Neural cell (in vitro differentiated cells): ENCODE data around the gene HIVEP1. TPM values are rescaled to one million over a fixed set of nuclear protein-coding genes. Genes with fewer than 3 reads are reported as not detected.

Experiments
- H2AFZ ChIP-seq: fragments of 200-600, 300-800 bp; sonication (generic), shearing (Covaris generic); 2 replicates; pipeline ENCODE4 v1.6.0; 2014; ENCODE audit warnings: low read depth, mild to moderate bottlenecking, antibody characterized with exemption, low read length, moderate library complexity
- H3F3A ChIP-seq: fragments of 200-600 bp; shearing (Covaris generic); 2 replicates; pipeline ENCODE4 v1.6.1; 2016; ENCODE audit warnings: mild to moderate bottlenecking, moderate library complexity, mixed read lengths, antibody characterized with exemption, low read length; ENCODE audit not compliant: insufficient read depth, poor library complexity, severe bottlenecking
- H3K27ac ChIP-seq: fragments of 200-600, 300-800 bp; sonication (generic), shearing (Covaris generic); 2 replicates; pipeline ENCODE4 v1.5.1; 2014; ENCODE audit warnings: mild to moderate bottlenecking, low read length, moderate library complexity
- H3K27me3 ChIP-seq: fragments of 300-800, 200-600 bp; sonication (generic), shearing (Covaris generic); 2 replicates; pipeline ENCODE4 v1.6.0; 2014; ENCODE audit warnings: mild to moderate bottlenecking, low read depth, low read length, moderate library complexity; ENCODE audit not compliant: insufficient read depth
- H3K36me3 ChIP-seq: fragments of 300-800, 200-600 bp; sonication (generic), shearing (Covaris generic); 2 replicates; pipeline ENCODE4 v1.5.1; 2014; ENCODE audit warnings: mild to moderate bottlenecking, antibody characterized with exemption, low read length, moderate library complexity; ENCODE audit not compliant: insufficient read depth
- H3K4me2 ChIP-seq: fragments of 300-800, 200-600 bp; sonication (generic), shearing (Covaris generic); 2 replicates; pipeline ENCODE4 v1.6.0; 2014; ENCODE audit warnings: mild to moderate bottlenecking, low read length
- H3K4me3 ChIP-seq: fragments of 300-800, 200-600 bp; sonication (generic), shearing (Covaris generic); 2 replicates; pipeline ENCODE4 v1.5.1; 2014; ENCODE audit warnings: mild to moderate bottlenecking, low read length, moderate library complexity
- H3K79me2 ChIP-seq: fragments of 200-600 bp; shearing (Covaris generic); replicated peaks from 2 replicates; pipeline ENCODE4 v1.6.0; 2014; ENCODE audit warnings: mild to moderate bottlenecking, low read length, moderate library complexity; ENCODE audit not compliant: insufficient read depth
- H3K9ac ChIP-seq: fragments of 300-800, 200-600 bp; sonication (generic), shearing (Covaris generic); 2 replicates; pipeline ENCODE4 v1.6.1; 2016; ENCODE audit warnings: mild to moderate bottlenecking, low read length, mixed read lengths
- H3K9me2 ChIP-seq: fragments of 200-600 bp; shearing (Covaris generic); 2 replicates; pipeline ENCODE4 v1.6.1; 2016; ENCODE audit warnings: mild to moderate bottlenecking, low read length, mixed read lengths; ENCODE audit not compliant: insufficient read depth
- H3K9me3 ChIP-seq: fragments of 200-600, 300-800 bp; sonication (generic), shearing (Covaris generic); 2 replicates; pipeline ENCODE4 v1.6.1; 2016; ENCODE audit warnings: mild to moderate bottlenecking, mixed run types, low read length, moderate library complexity, mixed read lengths
- H4K20me1 ChIP-seq: fragments of 200-600 bp; shearing (Covaris generic); 2 replicates; pipeline ENCODE4 v1.6.1; 2016; ENCODE audit warnings: mild to moderate bottlenecking, mixed run types; ENCODE audit not compliant: insufficient read depth
- EP300 ChIP-seq: fragments of 450-650 bp; conservative IDR thresholded peaks from 2 replicates; pipeline ENCODE4 v1.6.1; 2014; ENCODE audit warnings: antibody characterized with exemption, mild to moderate bottlenecking, moderate library complexity; ENCODE audit not compliant: poor library complexity, severe bottlenecking
- EZH2 ChIP-seq: fragments of 200-600, 300-800 bp; shearing (Covaris generic), sonication (generic); IDR thresholded peaks from 2 replicates; pipeline ENCODE4 v1.6.1; 2014; ENCODE audit warnings: antibody characterized with exemption, low read length, borderline replicate concordance, mild to moderate bottlenecking; ENCODE audit not compliant: insufficient read depth, poor library complexity, severe bottlenecking
- MXI1 ChIP-seq: fragments of 450-650 bp; conservative IDR thresholded peaks from 2 replicates; pipeline ENCODE4 v1.6.1; 2014; ENCODE audit warnings: antibody characterized with exemption, mild to moderate bottlenecking; ENCODE audit not compliant: poor library complexity, severe bottlenecking
- POLR2AphosphoS5 ChIP-seq: IDR thresholded peaks from 2 replicates; pipeline ENCODE4 v1.6.1; 2012
- RAD21 ChIP-seq: fragments of 450-650 bp; conservative IDR thresholded peaks from 2 replicates; pipeline ENCODE4 v1.6.1; 2014; ENCODE audit warnings: antibody characterized with exemption, mild to moderate bottlenecking, moderate library complexity
- REST ChIP-seq: IDR thresholded peaks from 2 replicates; pipeline ENCODE4 v1.6.1; 2012; ENCODE audit warnings: borderline replicate concordance
- SMC3 ChIP-seq: fragments of 450-650 bp; conservative IDR thresholded peaks from 2 replicates; pipeline ENCODE4 v1.6.1; 2014; ENCODE audit warnings: antibody characterized with exemption, mild to moderate bottlenecking, moderate library complexity; ENCODE audit not compliant: poor library complexity
- TAF1 ChIP-seq: IDR thresholded peaks from 2 replicates; pipeline ENCODE4 v1.6.1; 2012; ENCODE audit warnings: low read depth
- polyA plus RNA-seq: library from polyadenylated mRNA; depleted of rRNA; stranded (reverse); fragments of >200 nt; gene quantifications from 2 replicates; pipeline ENCODE4 v1.2.3, GENCODE V29; 2014
- TF ChIP-seq, protein P1 (sequence below): fragments of 450-650 bp; IDR thresholded peaks from 2 replicates; pipeline ENCODE4 v1.5.1; 2014; ENCODE audit warnings: antibody characterized with exemption, mild to moderate bottlenecking, moderate library complexity; ENCODE audit not compliant: poor library complexity, severe bottlenecking

The HIVEP1 gene
- polyA plus RNA-seq, 1 donor from 2014 or later: 3.6 TPM

DNA sequence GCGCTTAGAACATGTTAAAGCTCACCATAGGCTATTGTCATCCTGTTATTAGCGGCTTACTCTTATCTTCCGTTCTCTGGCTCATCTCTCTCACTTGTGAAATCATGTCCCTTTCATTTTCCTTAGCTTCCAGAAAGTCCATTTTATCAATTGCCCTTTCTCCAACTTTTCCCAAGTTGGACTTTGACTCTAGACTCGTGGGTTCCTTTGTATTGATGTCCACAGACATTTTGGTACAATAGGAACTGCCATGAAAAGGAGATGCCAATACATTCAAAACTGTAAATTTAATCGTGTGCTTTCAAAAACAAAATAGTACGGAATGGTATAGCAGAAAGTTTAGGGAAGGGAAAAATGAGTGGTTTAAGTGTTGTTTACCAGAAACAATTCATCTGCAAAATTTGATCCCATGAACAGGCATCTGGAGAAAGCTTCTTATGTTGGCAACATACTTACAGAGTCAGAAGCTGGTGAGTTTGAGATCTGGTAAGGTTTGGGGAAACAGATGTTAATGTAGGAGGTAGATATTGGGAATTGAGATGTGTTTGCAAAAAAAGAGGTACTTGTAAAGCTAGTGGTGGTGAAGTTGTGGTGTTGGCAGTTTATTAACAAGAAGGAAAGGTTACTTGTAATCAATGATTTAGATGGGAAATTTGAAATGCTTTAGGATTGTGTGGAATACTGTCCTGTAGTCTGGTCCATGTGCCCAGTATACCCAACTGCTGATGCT is 10.2 kb upstream of the HIVEP1 start:
- Histone ChIP-seq H3K36me3 (no peaks in the 10 kb centered on the region), H3K9me3 (no peaks in the 10 kb centered on the region), H3K4me3 (no peak overlapping the region), H3K27me3 (no peaks in the 10 kb centered on the region), H3K4me2 (no peak overlapping the region), H3K9ac (no peak overlapping the region), H3K9me2 (no peaks in the 10 kb centered on the region), H3K27ac (no peak overlapping the region), H3K79me2 (no peaks in the 10 kb centered on the region), H3F3A (no peaks in the 10 kb centered on the region), H2AFZ (no peak overlapping the region), H4K20me1 (no peaks in the 10 kb centered on the region)
- TF ChIP-seq TAF1 (no peak), POLR2AphosphoS5 (no peak), EZH2 (no peak), RAD21 (no peak), EP300 (no peak), REST (no peak)
- TF ChIP-seq, protein P1, sequence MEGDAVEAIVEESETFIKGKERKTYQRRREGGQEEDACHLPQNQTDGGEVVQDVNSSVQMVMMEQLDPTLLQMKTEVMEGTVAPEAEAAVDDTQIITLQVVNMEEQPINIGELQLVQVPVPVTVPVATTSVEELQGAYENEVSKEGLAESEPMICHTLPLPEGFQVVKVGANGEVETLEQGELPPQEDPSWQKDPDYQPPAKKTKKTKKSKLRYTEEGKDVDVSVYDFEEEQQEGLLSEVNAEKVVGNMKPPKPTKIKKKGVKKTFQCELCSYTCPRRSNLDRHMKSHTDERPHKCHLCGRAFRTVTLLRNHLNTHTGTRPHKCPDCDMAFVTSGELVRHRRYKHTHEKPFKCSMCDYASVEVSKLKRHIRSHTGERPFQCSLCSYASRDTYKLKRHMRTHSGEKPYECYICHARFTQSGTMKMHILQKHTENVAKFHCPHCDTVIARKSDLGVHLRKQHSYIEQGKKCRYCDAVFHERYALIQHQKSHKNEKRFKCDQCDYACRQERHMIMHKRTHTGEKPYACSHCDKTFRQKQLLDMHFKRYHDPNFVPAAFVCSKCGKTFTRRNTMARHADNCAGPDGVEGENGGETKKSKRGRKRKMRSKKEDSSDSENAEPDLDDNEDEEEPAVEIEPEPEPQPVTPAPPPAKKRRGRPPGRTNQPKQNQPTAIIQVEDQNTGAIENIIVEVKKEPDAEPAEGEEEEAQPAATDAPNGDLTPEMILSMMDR: no peak

DNA sequence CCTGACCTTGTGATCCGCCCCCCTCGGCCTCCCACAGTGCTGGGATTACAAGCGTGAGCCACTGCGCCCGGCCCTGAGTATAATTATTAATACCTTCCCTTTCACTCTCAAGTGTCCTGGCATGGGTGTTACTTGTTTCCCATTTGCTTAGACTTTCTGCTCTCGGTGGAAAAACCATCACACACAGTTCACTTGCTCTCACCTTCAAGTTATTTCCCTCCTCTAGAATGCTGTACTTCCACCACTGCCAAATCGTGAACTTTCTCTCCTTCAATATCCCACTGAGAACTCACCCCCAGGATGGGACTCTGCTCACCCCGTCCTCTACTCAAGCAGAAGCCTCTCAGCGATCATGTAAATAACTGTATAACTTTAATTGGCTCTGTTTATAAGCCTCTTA is 4.6 kb upstream of the HIVEP1 start:
- Histone ChIP-seq H3K4me2 (no peak overlapping the region), H3K9me2 (no peaks in the 10 kb centered on the region), H3K36me3 (no peaks in the 10 kb centered on the region), H4K20me1 (no peaks in the 10 kb centered on the region), H3K4me3 (no peak overlapping the region), H3K9me3 (no peaks in the 10 kb centered on the region), H3K79me2 (no peaks in the 10 kb centered on the region), H2AFZ (no peak overlapping the region), H3F3A (no peaks in the 10 kb centered on the region), H3K9ac (no peak overlapping the region), H3K27me3 (no peaks in the 10 kb centered on the region), H3K27ac (no peak overlapping the region)
- TF ChIP-seq MXI1: no peak
- no peak for TF ChIP-seq REST
- no peak for TF ChIP-seq TAF1
- no peak for TF ChIP-seq EZH2
- no peak for TF ChIP-seq EP300
- TF ChIP-seq RAD21: no peak
- TF ChIP-seq POLR2AphosphoS5: no peak
- TF ChIP-seq, protein P1: no peak
- TF ChIP-seq SMC3: no peak
